ENCODE results near the gene RHOF.

RHOF gene

DNA sequence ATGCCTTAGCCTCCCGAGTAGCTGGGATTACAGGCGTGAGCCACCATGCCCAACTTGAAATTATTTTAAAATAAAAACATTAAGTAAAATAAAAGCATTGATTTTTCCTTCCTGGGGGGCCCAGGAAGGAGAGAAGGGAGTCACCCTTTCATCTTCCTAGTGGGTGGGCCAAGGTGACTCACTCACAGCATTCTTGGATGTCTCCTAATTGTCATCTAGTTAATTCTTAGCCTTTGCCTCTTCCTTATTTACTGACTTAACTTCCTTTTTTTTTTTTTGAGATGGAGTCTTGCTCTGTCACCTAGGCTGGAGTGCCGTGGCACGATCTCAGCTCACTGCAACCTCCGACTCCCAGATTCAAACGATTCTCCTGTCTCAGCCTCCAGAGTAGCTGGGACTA lies 51.7 kb downstream of the RHOF start:
- no peak for DNase-seq (ENCODE audit: low spot score)

DNA sequence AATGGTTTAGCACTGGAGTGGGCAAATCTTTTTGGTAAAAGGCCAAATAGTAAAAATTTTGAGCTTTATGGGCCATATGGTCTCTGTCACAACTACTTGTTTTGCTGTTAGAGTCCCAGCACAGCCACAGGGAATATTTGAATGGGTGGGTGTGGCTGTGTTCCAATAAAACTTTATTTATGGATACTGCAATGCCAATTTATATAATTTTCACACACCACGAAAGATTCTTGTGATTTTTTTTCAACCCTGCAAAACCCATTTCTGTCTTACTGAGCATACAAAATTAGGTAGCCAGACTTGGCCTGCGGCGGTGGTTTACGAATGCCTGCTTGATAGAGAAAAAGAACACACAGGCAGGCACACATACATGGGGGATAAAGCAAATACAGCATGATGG lies 52.6 kb downstream of the RHOF start:
- DNase-seq (ENCODE audit: low spot score): no peak

DNA sequence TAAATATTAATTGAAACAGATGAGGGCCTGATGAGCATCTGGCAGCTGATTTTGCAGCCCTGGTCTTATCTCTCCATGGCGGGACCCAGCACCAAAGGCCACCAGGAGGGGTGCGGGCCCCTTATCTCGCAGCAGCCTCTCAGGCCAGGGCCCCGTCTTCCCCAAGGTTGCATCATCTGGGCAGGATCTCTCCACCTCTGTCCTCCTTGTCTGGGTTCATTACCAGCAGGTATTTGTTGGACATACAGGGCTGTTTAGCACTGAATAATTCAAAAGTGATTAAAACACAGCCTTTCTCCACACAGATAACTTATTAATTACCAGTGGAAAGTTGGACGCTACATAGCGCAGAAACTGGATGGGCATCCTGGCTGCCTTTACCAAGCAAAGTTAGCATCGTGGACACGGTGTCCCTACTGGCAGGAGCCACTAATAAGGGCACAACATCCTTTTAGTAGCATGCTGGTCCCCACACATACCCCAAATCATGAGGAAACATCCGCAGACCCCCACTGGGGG lies 55.1 kb downstream of the RHOF start:
- no peak for DNase-seq (ENCODE audit: low spot score)

DNA sequence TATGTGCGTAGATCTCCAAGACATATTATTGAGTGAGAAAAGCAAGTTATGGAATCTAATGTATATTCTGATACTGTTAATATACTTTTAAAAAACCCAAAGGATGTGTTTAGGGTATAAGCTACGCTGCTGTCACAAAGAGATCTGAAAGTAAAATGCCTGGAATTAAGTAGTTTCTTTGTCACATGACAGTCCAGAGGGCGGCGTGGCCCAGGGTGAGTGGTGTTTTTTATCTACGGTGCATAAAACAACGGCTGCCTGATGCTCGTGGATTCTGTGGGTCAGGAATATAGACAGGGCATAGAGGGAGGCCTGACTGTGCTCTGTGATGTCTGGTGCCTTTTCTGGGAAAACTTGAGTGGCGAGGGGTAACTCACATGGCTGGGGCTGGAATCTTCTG lies 59.6 kb downstream of the RHOF start:
- no peak for DNase-seq (ENCODE audit: low spot score)

DNA sequence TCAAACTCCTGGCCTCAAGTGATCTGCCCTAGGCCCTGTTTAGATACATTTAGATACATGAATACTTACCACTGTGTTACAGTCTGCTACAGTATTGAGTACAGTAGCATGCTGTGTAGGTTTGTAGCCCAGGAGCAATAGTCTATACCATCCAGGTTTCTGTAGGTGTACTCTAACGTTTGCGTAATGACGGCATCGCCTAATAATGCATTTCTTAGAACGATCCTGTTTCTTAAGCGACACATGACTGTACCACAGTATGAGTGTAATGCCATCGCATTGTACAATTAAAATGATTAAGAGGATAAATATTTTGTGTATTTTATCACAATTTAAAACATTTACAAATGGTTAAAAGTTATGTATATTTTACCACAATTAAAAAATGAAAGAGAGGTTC lies 62.0 kb downstream of the RHOF start:
- no peak for DNase-seq (ENCODE audit: low spot score)

DNA sequence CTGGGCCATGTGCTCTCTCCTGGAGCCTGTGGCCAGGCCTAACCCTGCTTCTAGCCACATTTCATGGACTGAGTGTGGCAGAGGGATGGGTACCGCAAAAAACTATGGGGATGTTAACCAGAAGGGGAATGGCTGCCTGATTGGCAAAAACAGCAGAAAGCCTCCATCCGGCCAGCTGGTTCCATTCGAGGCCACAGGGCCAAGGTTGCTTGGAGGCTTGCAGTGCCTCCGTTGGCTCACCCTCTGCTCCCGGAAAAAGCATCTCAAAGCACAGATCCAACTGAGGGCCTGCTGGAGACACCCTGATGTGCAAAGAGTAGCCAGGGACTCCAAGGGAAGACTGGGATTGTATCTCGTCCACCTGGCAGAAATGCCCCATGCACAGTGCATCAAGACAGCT lies 64.5 kb downstream of the RHOF start:
- no peak for DNase-seq (ENCODE audit: low spot score)
